Esophagus muscularis mucosa (tissue), 4 donors: ENCODE results near the gene IDNK. TPM values are rescaled to one million over a fixed set of nuclear protein-coding genes. Genes with fewer than 3 reads are reported as not detected.

ENCODE experiments used
- DNase-seq: peaks from one replicate; pipeline ENCODE4 v3.0.0-alpha.2; 2017; ENCODE audit errors: extremely low spot score
- H3K27ac ChIP-seq, 4 donors: fragments of 200-600 bp; sonication (generic); replicated peaks in 1 of 4; 1 replicate in 3 of 4; 2 replicates in 1 of 4; pipeline ENCODE4 v1.5.1; 2016 to 2019; ENCODE audit warnings: mild to moderate bottlenecking in 1 of 4
- H3K27me3 ChIP-seq, 4 donors: fragments of 200-600 bp; sonication (generic); one replicate each; pipeline versions ENCODE4 v1.5.1 to v1.6.0; 2016 to 2019
- H3K36me3 ChIP-seq, 4 donors: fragments of 200-600 bp; sonication (generic); one replicate each; pipeline ENCODE4 v1.5.1; 2016 to 2019
- H3K4me1 ChIP-seq, 4 donors: fragments of 200-600 bp; sonication (generic); one replicate each; pipeline ENCODE4 v1.5.1; 2016 to 2019
- H3K4me3 ChIP-seq, 4 donors: fragments of 200-600 bp; sonication (generic); 1 replicate in 2 of 4; 2 replicates in 2 of 4; pipeline ENCODE4 v1.5.1; 2016 to 2019; ENCODE audit warnings: mild to moderate bottlenecking in 4 of 4, moderate library complexity in 1 of 4
- H3K9me3 ChIP-seq, 4 donors: fragments of 200-600 bp; sonication (generic); 1 replicate in 3 of 4; 2 replicates in 1 of 4; pipeline ENCODE4 v1.5.1; 2016 to 2019
- CTCF ChIP-seq, 3 experiments: fragments of 200-600 bp in 2 of 3; fragments of 450-650 bp in 1 of 3; sonication (generic) in 2 of 3; IDR thresholded peaks; one replicate each; pipeline ENCODE4 v1.5.1; 2017 to 2019; ENCODE audit warnings: antibody characterized with exemption in 3 of 3, mild to moderate bottlenecking in 2 of 3, moderate library complexity in 1 of 3
- EP300 ChIP-seq: sonication (generic); formaldehyde crosslinking; IDR thresholded peaks from one replicate; pipeline ENCODE4 v1.6.1; 2017; ENCODE audit warnings: antibody characterized with exemption
- POLR2A ChIP-seq: fragments of 450-650 bp; IDR thresholded peaks from one replicate; pipeline ENCODE4 v1.6.1; 2017; ENCODE audit warnings: antibody characterized with exemption, moderate library complexity, mild to moderate bottlenecking, low read depth
- POLR2AphosphoS5 ChIP-seq, 2 donors: sonication (generic); formaldehyde crosslinking; IDR thresholded peaks; one replicate each; pipeline ENCODE4 v1.6.1; 2017; ENCODE audit warnings: antibody characterized with exemption in 2 of 2
- WGBS: methylation state at CpG from one replicate; pipeline ENCODE4 v1.1.5; 2018; 5-methylcytosine and 5-hydroxymethylcytosine counted together
- intact Hi-C: fragments of 100-400 bp; cut with DNase I; formaldehyde crosslinking; loops from one replicate; pipeline ENCODE4 v1.15.1; 2023
- total RNA-seq, 4 donors: library from RNA; depleted of rRNA; stranded (reverse); fragments of >200 nt; gene quantifications; one replicate each; pipeline versions ENCODE4 v1.1.0 to v1.2.1, GENCODE V29; 2016

The IDNK gene
- total RNA-seq, 4 donors from 2014 or later: 4.6 to 9.3 (median 5.9) TPM

- intact Hi-C loops: no loop called here
- peaks cover 22 to 97% (median 79%) of the 10 kb centered on the region in 4 donors for H3K36me3 ChIP-seq
- no peaks in the 10 kb centered on the region for H3K9me3 ChIP-seq
- H3K4me1 ChIP-seq: no peaks in the 10 kb centered on the region
- no peak for DNase-seq
- 42% methylated on average over 1 of the region's 1 CpG for WGBS
- no peak overlapping the region for H3K4me3 ChIP-seq
- no peak overlapping the region for H3K27ac ChIP-seq
- TF ChIP-seq POLR2A (no peak), EP300 (no peak)
- H3K27me3 ChIP-seq: no peaks in the 10 kb centered on the region
Observed at GRCh38 chr9:83655433-83655832, 32.5 kb downstream of the IDNK start.

- H3K36me3 ChIP-seq: peaks cover 27 to 99% (median 86%) of the 10 kb centered on the region in 4 donors
- no peak for DNase-seq
Observed at GRCh38 chr9:83656032-83656680, 33.2 kb downstream of the IDNK start.

GRCh38 chr9:83656952-83657351, 34.0 kb downstream of the IDNK start:
- Histone ChIP-seq H3K36me3 (peaks cover 27 to 99% (median 86%) of the 10 kb centered on the region in 4 donors), H3K27me3 (no peaks in the 10 kb centered on the region), H3K4me3 (no peak overlapping the region), H3K27ac (no peak overlapping the region), H3K9me3 (no peaks in the 10 kb centered on the region), H3K4me1 (no peaks in the 10 kb centered on the region)
- TF ChIP-seq POLR2AphosphoS5 (IDR thresholded peaks at IDR 0.05): no peak
- no peak for TF ChIP-seq POLR2A
- no peak for TF ChIP-seq CTCF (IDR thresholded peaks at IDR 0.05)
- TF ChIP-seq EP300: no peak
- intact Hi-C loops: no loop called here
- no peak for DNase-seq
- WGBS: 90% methylated on average over 6 of the region's 6 CpGs

More at GRCh38 chr9:83656032-83656680, 33.2 kb downstream of the IDNK start:
- no peaks in the 10 kb centered on the region for H3K9me3 ChIP-seq
- no peak for TF ChIP-seq CTCF (IDR thresholded peaks at IDR 0.05)
- TF ChIP-seq POLR2A: no peak
- no peak for TF ChIP-seq POLR2AphosphoS5 (IDR thresholded peaks at IDR 0.05)
- no peak for TF ChIP-seq EP300
- no peaks in the 10 kb centered on the region for H3K4me1 ChIP-seq
- H3K27me3 ChIP-seq: no peaks in the 10 kb centered on the region
- intact Hi-C loops: no loop called here
- WGBS: 100% methylated on average over 2 of the region's 2 CpGs
- no peak overlapping the region for H3K27ac ChIP-seq
- no peak overlapping the region for H3K4me3 ChIP-seq

- Histone ChIP-seq H3K9me3 (no peaks in the 10 kb centered on the region), H3K27me3 (no peaks in the 10 kb centered on the region), H3K4me1 (peaks cover 0 to 7% (median 0%) of the 10 kb centered on the region in 4 donors), H3K36me3 (peaks cover 30 to 76% (median 70%) of the 10 kb centered on the region in 4 donors), H3K4me3 (no peak overlapping the region), H3K27ac (no peak overlapping the region)
- 95% methylated on average over 3 of the region's 3 CpGs for WGBS
- no peak for TF ChIP-seq CTCF (IDR thresholded peaks at IDR 0.05)
- TF ChIP-seq EP300: no peak
- no peak for TF ChIP-seq POLR2A
- no peak for DNase-seq
- intact Hi-C loops: no loop called here
Observed at GRCh38 chr9:83662933-83663332, 40.0 kb downstream of the IDNK start.

GRCh38 chr9:83665580-83666200, 42.7 kb downstream of the IDNK start:
- Histone ChIP-seq H3K27ac (no peak overlapping the region), H3K4me3 (no peak overlapping the region), H3K9me3 (no peaks in the 10 kb centered on the region), H3K36me3 (peaks cover 21 to 74% (median 58%) of the 10 kb centered on the region in 4 donors), H3K27me3 (no peaks in the 10 kb centered on the region), H3K4me1 (peaks cover 0 to 7% (median 0%) of the 10 kb centered on the region in 4 donors)
- DNase-seq: no peak
- WGBS: 68% methylated on average over 5 of the region's 5 CpGs
- intact Hi-C loops: no loop called here
- no peak for TF ChIP-seq POLR2A
